Heart left ventricle (tissue), 13 donors: Measurements from ENCODE around the gene CAMTA1.

Experiments
- CTCF ChIP-seq, 12 donors: fragments of 200-600 bp; sonication (generic) in 4 of 12; IDR thresholded peaks; one replicate each; pipeline versions ENCODE4 v1.5.0 to v1.8.0; 2018 to 2022; ENCODE audit warnings: antibody characterized with exemption in 12 of 12, mild to moderate bottlenecking in 5 of 12
- POLR2A ChIP-seq, 2 donors: fragments of 450-650 bp; IDR thresholded peaks; one replicate each; pipeline ENCODE4 v1.6.1; 2017; ENCODE audit warnings: antibody characterized with exemption in 2 of 2, mild to moderate bottlenecking in 2 of 2, moderate library complexity in 2 of 2
- donor health status: ischemic (EF 13 %, LVEDD 7.1; RV severe dilation, severe dysfunction).
- donor health status: DM: no; HTN: yes; CAD: no.
- donor health status: DM: no; HTN: no; CAD: no.
- donor health status: ischemic (EF 25% LVEDD 6.9; RV normal size, moderate dysfunction).
- donor health status: ischemic (EF 25% LVEDD 5.7; RV mildly dilated, moderate dysfunction).
- donor health status: ischemic (EF 35%, LVEDD 5.7; RV mildly dilated, moderate dysfunction).
- donor health status: nonischemic (EF 11% LVEDD 7.7; RV severe dilation, severe dysfunction).
- donor health status: DM: yes; HTN: yes; CAD: no.
- donor health status: PGD.
- donor health status: ischemic (EF 29% LVEDD 5.4; RV normal size, mild dysfunction).
- donor health status: nonischemic (EF 23%, LVEDD 6.1; RV moderate dilation, normal function).

GRCh38 chr1:7326366-7326765, 541.1 kb downstream of the CAMTA1 start:
- TF ChIP-seq POLR2A (IDR thresholded peaks at IDR 0.05) (no peak), CTCF (IDR thresholded peaks at IDR 0.05) (no peak)
